HS-27A (cell line): Measurements from ENCODE around the gene EFL1.

Experiments
- DNase-seq: peaks from one replicate; pipeline ENCODE4 v3.0.0-alpha.2; 2012; ENCODE audit warnings: low read depth, missing footprints

The EFL1 gene

DNA sequence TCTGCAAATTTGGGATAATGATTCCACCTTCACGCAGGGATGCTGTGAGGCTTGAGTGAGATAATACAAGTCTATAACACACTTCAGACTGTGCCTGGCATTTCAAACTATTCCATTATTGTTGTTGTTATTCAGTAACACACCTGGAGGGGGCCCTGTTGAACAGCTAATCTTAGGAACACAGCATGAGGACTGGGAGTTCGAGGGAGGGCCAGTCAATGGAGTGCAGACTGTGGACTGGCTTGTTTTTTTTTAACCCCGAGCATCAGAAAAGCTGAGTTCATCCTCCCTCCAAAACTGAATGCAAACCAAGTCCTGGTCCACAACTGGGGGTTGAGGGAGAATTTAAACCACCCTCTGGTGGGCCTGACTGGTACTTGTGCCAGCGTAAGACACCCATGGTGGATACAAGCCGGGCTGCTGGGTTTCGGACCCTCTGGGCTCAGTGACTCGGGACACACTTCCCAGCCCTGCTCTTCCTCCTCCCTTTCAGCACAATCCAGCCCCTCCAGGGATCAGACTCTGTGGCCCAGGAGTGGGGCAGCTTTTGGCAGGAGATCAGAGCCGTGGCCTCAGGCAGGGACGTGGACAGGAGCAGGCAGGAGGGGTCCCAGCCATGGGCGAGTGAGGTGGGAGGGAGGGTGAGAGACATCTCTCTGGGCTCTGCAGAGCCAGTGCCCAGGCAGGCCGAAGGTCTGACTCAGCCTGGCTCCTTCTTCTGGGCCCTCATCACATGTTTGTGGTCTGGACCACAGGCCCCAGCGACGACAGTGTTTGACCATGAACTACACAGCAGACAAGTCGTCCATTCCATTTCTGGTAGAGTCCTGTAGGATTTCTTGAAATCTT, 180.4 kb downstream of the EFL1 start:
- DNase-seq, result peak; percentile 95

DNA sequence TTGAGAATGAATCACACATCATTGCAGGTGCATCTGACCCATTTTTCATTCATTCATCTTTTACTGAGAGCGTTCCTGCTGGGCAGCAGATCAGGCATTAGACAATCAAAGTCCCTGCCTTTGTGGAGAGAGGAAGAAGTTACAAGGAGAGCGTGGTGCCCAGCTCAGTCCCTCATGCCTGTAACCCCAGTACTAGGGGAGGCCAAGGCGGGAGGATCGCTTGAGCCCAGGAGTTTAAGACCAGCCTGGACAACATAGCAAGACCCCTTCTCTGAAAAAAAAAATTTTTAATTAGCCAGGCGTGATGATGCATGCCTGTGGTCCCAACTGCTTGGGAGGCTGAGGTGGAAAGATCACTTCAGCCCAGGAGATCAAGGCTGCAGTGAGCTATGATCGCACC, 181.8 kb downstream of the EFL1 start:
- DNase-seq, result no peak
